ENCODE data around the gene IFNA13.
"Not testable (repeated sequence)": the region's sequence is repeated elsewhere in the genome, so short reads cannot be mapped to it uniquely, and the experiment has no call there.

The IFNA13 gene

DNA sequence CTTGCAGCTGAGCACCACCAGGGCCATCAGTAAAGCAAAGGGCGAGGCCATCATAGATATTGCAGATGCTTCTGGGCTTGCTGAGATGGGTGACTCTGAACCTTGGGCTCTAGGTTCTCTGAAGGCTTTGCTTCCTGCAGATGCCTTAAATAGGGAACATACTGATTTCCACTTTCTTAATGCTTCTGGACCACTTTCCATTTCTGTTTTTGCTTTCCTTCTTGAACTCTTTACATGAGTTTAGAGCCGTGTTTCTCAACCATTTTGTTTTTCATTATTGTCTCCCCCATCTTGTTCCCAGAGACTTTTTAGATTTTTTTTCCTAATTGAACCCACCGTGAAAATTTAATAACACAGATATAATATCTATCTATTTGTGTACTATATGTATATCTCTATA is at the start of gene IFNA13:
TSS of gene IFNA13 (minus strand) at position 101 of the 400 bp plus-strand sequence. CDS start at position 54, 47 bp downstream.
- FAIRE-seq: no peak

DNA sequence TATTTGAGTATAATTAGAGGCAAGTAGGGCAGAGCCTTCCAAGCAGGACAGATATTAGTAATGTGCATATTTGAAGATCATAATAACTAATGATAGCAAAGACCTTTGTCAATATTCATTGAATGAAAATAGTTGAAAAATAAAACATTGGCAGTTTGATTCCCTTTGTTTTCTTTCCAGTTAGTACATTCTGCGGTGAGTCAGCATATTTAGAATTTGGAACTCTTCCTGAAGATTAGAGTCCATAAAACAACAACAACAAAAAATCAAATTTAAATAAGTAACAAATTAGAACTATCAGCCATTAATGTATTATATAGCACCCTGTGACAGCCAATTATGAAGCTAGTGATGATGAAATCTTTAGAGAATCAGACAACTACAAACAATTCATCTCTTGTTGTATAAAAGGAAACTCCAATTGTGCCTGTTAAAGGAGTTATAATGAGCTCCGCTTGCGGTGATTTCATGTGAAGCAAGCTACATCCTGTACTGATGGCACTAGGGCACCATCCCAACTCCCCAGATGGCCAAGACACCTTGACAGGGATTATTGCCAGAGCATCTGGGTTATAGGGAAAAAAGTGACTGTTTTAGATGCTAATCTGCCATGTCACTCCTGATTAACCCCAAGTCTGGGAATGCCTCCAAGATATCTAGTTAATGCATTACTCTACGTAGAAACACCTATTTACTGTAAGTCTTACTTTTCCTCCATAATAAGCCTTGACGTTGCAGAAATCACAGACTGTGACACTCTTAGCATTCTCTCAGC is 47.8 kb upstream of the IFNA13 start:
- FAIRE-seq: no peak

DNA sequence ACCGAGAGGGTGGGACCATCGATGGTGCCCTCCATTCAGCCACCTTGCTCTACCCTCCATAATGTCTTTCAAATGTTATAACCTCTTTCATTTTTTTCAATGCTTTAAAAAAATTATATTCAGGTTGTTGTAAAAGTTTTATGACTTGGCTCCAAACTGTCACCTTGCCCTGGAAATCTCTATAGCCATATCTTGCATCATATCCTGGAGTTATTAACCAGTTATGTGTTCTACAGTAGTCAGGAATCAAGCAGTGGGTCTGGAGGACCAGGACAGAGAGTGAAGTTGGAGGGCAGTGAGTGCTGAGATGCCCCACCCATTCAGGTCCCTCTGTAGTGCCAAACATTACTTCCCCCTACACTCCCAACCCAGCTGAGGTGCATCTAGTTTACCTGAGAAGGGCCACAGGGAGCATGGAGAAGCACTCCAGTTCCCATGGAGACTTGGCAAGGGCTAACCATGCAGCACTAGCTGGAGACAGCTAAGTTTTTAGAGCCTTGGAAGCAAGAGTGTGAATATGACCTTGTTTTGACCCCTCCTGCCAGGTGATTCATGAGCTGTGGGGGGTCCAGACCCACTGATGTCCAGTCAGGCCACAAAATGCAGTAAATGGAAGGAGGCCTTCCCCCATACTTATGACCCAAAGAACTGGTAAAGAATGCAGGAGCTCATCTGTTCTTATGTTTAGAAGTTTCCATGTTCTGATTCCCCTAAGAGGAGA is 46.5 kb upstream of the IFNA13 start:
- FAIRE-seq: no peak

DNA sequence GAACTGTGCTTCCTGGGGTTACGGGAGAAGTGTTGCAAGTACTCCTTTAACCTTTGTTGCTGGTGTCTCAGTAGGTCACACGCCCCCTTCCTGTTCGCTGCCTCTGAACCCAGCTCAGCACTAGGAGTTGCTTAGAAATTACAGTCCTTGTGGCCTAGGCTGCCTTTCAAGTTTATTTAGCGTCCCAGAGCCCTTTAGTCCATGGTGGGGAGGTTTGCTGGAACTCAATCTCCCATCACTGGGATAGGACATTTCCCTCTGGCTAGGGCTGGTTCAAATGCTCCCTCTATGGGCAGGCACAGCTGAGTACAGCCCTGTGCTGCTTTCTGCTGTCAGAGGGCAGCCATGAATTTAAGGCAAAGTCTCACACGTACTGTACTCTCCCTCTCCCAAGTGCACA is 45.8 kb upstream of the IFNA13 start:
- no peak for FAIRE-seq

DNA sequence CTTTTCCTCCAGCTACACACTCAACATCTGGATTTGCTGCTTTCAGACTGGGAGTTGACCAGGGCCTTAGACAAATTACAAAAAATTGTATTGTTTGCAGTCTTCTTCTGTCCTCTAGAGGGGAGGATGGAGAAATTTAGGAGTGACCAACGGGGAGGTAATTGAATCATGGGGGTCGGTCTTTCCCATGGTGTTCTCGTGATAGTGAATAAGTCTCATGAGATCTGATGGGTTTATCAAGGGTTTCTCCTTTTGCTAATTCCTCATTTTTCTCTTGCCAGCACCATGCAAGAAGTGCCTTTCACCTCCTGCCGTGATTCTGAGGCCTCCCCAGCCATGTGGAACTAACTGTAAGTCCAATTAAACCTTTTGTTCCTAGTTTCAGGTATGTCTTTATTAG is 45.3 kb upstream of the IFNA13 start:
- FAIRE-seq: no peak

DNA sequence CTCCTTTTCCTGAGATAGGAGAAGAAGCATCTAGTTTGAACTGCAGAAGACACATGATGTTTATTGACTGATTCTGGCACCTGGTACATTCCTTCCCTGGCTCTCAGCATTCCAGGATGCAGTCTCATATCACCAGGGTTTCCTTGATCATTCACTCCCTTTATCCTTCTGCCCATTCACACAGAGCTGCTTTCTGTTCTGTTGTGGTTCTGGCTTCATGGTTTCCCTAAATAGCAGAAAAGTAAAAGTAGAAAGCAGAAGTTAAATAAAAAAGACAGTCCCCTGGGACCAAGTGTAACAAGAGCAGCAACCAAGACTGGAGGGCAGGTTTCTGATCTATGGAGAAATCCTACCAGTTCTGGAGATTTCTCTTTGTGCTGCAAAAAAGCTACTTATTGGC is 44.2 kb upstream of the IFNA13 start:
- FAIRE-seq: no peak

DNA sequence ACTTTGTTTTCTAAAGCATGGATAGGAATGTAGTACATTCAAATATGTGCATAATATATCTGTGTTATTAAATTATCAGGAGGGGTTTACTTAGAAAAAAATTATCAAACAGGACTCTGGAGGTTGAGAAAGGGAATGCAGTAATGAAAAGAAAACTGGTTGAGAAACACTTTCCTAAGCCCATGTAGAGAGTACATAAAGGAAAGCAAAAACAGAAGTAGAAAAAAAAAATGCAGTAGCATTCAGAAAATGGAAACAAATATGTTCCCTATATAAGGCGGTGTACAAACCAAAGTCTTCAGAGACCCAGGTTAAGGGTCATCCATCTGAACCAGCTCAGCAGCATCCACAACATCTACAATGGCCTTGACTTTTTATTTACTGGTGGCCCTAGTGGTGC is 41.0 kb upstream of the IFNA13 start, which contains the start of gene IFNA8:
TSS of gene IFNA8 (plus strand) at position 301 of the 400 bp plus-strand sequence. CDS start at position 361, 60 bp downstream.
- no peak for FAIRE-seq

DNA sequence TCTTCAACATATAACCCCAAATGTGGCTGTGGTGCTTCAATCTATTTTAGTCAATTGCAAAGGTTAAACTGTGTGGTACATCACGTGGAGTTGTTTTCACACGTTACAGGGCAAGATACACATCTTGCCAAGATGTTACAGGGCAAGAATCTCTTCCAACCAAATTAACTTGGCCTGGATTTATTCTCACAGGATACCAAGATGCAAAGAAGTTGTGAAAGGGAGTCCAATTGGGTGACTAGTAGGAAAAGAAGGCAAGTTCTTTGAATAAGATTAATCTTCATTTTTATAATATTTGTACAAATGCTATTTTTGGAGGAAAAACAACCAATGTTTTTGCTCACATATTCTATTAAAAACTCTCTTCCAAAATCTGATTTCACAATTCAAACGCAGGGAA is 36.3 kb upstream of the IFNA13 start:
- FAIRE-seq: no peak

DNA sequence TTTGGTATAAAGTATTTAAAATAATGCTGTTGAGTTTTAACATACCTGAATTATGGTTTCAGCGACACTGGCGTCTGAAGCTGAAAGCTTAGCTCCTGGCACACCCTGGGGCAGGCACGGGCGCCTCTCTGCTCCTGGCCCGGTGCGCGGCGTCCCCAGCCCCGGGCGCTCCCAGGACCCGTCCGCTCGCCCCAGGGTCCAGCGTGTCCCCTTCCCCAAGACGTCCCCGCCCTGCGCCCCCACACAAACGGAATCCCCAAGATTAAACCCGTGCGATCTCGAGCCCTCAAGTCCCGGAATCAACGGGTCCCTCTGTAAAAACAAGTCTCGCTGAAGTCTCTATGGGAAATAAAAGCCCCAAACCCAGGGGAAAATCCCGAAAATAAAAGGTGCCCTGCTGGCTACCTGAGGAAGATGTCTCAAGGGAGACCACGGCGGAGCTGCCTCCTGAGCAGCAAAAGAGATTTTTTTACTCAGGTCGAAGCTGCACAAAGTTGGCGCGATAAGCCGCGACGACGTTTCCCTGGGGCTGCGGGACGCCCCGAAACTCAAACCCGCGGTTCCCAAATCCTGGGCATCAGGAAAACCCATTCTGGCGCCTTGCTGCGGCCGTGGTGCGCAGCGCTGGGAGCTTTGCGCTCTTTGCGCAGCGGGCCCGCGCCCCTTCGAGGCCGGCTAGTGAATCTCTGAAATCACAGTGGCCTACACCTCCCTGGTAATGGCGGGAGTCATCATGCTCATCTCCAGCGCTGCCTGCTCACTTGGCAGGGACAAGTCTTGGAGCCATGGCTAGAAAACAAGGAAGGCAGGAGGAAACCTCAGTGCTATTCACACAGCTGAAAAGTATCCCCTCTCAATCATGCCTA is 34.8 kb upstream of the IFNA13 start:
- FAIRE-seq: no peak

DNA sequence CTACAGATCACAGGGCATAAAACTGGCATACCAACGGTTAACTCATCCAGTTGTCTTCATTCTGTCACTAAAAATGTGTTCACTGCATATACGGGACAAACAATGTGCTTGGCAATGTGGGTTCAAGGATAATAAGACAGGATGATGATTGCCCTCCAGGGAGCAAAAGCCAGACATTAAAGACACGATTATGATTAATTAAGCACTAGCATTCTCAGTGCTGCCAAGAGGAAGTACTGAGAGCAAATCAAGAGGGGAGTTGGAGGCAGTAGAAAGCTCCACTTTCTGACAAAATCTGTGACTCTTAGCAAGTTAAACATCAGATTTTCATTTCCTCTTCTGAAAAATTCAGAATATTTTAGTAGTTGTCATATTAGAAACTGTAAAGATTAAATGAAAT is 32.1 kb upstream of the IFNA13 start:
- FAIRE-seq: no peak

DNA sequence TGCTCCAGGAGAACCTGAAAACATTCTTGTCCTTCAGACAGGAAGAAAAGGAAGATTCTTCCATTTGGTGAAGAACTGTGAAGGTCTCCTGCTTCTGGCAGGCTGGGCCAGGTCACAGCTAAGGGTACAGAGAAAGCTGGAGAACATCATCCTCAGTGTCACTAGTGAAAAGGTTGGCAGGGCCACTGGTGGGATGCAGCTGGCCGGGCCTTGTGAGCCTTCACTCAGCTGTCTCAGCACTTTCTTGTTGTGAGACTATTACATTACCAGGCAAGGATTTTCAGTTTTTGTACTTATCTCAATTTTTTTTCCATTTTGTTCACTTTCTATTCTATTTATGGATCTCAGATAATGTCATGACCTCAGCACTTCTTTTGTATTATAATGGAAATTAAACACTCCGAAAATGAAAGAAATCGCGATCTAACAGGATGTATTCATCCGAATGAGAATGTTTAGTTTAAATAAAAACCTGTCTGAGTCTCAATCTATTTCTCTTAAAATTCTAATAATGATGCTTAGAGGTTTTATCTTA is 31.2 kb upstream of the IFNA13 start:
- FAIRE-seq: no peak

DNA sequence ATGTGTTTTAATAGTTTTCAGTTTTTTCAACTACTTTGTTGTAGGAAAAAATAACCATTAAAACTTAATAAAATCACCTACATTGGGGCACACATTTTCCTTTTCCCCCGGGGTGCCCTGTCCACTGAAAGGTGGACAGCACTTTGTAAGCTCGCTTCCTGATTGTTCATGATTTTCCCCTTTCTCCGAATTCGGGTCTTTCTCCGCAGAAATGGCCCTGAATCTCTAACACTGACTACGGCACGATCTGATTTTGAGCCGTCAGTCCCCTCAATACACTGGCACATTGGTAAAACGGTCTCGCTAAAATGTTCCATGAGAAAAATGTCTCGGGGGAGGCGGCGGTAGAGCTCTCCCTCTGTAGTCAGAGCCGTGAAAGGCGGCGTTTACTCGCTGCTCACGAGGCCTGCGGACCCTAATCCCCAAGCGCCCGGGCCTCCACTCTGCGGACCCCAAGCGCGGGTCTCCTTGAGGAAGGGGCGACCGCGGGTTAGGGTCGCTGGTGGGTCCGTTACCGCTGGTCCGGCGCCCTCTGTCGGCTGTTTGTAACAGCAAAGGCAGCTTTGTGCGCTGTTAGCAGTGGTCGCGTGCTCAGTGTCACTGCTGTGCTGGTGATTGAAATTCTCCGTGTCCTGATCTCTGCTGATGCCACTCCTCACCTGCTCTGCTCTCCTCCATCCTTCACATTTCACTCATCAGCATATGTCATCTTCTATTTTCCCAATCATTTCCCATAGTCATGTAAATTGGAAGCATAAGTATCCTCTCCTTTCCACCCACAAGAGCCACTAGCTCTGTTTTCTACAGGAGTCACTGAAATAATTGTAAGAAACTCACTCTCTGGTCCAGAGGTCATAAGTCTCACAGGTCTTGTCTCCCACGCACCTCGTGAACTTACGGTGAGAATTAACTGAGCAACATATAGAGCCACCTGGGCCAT is 28.2 kb upstream of the IFNA13 start:
- FAIRE-seq: no peak

DNA sequence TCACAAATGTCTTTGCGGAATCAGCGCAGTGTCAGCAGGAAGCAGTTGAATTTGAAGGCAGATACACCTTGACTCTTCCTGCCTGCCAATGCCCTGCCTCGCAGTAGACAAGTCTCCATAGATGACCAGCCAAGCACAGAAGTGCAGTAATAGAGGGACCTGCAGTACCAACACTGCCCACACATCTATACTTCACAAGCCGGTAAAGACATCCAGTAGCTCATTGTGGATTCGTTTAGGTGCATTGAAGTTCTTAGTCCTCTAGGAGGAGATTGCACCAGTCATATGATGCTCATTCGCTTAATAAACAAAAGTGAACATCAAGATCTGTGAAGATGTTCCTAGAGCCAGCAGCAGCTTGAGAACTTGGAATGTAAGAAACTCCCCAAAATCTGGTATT is 24.4 kb upstream of the IFNA13 start:
- FAIRE-seq: no peak

DNA sequence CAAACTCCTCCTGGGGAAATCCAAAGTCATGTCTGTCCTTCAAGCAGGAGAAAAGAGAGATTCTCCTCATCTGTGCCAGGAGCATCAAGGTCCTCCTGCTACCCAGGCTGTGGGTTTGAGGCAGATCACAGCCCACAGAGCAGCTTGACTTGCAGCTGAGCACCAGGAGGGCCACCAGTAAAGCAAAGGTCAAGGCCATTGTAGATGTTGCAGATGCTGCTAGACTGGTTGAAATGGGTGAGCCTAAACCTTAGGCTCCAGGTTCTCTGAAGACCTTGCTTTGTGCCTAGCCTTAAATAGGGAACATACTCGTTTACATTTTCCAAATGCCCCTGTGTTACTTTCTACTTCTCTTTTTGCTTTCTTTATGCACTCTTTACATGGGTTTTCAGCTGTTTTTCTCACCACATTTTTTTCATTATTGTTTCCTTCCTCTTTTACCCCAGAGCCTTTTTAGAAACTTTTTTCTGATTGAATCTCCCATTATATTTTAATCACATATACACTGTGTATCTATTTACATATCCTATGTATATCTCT is 17.3 kb upstream of the IFNA13 start, which contains the start of gene IFNA2:
TSS of gene IFNA2 (minus strand) at position 268 of the 540 bp plus-strand sequence. CDS start at position 199, 69 bp downstream.
- FAIRE-seq: no peak

DNA sequence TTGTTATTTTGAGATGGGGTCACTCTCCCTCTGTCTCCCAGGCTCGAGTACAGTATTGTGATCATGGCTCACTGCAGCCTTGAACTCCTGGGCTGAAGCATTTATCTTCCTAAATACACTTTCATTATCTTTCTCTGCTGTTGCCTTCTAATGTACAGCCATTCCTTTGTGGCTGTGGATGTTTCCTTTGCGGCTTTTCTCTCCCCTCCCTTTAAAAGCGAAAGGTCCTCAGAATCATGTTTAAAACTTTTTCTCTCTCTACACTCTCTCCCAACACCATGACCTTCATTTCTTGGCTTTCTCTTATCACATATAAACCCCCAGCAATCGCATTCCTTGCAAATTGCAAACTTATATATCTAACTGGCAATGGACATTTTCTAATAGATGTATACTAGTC is 15.8 kb upstream of the IFNA13 start:
- no peak for FAIRE-seq

DNA sequence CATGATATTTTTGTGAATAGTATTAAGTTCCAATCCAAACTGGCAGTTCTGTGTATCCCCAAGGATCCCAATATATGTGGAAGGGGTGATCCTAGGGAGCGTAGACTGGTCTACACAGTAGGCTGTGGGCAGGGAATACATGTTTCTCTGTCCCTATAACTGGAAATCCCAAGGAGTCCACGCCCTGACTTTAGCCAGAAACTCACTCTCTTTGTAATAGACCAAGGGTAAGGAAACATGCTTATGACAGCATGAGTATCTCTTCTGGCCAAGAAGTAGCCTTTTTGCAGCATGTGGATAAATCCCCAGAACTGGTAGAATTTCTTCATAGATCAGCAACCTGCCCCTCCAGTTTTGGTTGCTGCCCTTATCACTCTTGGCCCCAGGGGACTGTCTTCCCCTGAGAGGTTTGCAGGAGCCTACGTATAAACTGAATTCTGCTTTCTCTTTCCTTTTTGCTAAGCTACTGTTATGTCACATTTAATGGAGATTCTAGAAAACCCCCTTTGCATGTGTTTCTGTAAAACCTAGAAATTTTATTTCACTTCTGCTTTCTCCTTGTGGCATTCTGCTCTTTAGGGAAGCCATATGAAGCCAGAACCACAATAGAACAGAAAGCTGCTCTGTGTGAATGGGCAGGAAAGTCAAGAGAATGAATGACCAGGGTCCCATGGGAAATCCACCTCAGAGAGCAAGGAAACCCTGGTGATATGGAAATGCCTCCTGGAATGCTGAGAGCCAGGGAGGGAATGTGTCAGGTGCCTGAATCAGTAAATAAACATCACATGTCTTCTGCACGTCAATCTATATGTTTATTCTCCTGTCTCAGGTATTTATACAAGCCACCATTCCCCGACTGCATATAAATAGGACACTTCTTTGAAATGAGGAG is 13.8 kb upstream of the IFNA13 start:
- FAIRE-seq: no peak

DNA sequence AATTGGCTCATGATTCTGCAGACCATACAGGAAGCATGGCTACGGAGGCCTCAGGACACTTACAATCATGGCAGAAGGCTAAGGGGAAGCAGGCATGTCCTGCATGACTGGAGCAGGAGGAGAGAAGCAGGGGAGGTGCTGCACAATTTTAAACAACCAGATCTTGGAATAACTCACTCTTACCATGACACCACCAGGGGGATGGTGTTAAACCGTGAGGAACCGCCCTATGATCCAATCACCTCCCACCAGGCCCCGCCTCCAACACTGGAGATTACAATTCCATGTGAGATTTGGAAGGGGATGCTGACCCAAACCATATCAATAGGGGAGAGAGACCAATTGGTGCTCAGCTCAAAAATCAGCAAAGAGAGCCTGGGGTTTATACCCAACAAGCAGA is 3.6 kb upstream of the IFNA13 start:
- not testable (repeated sequence) for FAIRE-seq

DNA sequence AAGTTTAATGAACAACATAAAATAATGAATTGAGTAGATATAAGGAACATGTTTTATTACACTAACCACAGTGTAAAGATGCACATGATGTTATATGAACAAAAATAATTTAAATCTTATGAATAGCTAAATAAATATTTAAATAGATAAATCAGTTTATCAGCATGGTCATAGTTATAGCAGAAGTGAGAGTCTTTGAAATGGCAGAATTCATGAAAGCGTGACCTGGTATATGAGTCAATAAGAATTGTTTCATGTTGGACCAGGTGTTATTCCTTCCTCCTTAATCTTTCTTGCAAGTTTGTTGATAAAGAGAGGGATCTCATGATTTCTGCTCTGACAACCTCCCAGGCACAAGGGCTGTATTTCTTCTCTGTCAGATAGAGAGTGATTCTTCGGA is 688 bp downstream of the IFNA13 start:
- FAIRE-seq: not testable (repeated sequence)

DNA sequence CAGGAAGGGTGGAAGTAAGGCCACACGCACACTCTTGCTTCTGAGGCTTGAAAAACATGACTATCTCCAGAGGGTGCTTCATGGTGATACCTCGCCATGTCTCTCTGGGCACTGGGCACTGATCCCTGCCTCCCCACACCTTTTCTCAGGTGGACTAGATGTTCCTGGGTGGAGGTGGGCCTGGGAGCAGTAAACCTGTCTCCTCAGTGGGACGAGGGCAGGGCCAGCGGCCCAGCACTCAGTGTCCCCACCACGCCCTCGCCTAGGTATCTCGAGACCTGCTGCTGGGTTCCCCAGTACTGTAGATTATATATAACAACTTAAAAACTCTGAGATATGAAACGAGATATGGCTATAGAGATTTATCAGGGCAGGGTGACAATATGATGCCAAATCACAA is 5.6 kb downstream of the IFNA13 start:
- no peak for FAIRE-seq
